Stimulated activated CD8-positive, alpha-beta memory T cell treated with anti-CD3 and anti-CD28 coated beads, Interleukin-4, amount 100 ng/mL, for 24 hours (primary cell): ENCODE measurements around the gene TPD52L2.
"Not testable (repeated sequence)": the region's sequence is repeated elsewhere in the genome, so short reads cannot be mapped to it uniquely, and the experiment has no call there.

ENCODE experiments used
- DNase-seq: peaks from one replicate; pipeline ENCODE4 v3.0.0-alpha.2; 2020; ENCODE audit warnings: low read depth

TPD52L2 gene

DNA sequence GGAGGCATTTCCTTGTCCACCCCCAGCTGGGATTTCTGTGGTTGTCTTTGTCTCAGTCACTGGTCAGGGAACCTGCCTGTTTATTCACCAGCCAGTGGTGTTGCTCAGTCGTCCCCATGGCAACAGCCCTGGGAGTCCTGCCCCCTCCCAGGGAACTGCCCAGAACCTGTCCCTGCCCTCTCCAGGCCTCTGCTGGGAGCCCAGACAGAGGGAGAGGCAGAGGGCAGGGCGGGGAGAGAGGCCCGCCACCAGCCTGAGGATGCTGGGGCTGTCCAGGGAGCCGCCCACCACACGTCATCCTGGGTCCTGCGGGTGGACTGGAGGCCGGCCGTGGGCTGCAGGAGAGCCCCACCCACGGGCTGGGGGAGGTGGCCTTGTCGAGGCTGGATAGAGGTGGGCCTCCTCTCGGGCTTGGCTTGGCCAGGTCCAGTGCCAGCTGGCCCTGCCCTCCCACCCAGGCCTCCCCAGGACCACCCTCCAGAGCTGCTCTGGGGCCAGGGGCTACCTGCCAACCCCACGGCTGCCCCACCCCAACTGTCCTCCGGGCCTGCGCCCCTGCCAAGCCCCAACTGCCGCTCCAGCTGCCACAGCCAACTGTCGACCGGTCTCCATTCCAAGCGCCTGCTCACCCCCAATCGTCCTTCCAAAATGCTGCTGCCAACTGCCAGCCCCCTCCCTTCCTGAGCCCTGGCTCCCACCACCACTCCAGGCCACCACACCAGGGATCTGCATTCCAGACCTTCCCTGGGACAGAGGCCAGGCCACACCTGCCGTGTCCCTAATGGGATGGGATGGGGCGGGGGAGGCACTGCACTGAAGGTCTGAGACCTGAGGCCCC is 29.8 kb upstream of the TPD52L2 start:
- no peak for DNase-seq

DNA sequence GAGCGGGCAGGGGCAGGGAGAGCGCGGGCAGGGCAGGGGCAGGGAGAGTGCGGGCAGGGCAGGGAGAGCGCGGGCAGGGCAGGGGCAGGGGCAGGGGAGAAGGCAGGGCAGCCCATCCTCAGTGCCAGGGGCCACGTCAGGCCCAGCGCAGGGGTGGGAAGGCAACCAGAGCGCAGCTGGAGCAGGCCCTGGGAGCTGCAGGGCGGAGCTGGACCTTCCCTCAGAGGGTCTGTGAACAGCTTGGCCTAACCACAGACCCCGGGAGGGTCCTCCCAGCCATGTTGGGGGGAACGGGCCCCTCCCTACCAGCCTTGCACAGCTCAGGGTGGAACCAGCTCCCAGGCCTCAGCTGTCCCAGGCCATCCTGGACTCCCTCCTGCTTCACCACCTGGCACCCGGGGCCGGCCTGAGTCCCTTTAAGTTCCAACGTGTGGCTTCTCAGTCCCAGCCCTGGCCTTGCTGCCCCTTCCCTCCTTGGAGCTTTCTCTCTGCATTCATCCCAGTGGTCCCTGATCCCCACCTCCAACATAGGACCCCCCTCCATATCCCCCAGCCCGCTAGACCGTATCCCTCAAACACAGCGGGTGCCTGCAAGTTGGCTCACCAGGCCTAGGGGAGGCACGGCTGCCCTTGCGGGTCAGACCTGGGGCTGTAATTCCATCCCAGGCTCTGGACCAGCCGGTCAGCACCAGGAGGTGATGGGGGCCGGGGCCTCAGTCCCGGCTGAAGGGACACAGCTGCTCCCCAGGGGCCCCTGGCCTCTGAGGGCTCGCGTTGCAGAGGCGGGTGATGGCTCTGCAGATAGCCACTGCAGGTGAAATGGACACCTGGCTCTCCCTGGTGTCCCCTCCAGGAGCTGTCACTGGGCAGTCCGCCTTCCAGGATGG is 28.4 kb upstream of the TPD52L2 start:
- no peak for DNase-seq

DNA sequence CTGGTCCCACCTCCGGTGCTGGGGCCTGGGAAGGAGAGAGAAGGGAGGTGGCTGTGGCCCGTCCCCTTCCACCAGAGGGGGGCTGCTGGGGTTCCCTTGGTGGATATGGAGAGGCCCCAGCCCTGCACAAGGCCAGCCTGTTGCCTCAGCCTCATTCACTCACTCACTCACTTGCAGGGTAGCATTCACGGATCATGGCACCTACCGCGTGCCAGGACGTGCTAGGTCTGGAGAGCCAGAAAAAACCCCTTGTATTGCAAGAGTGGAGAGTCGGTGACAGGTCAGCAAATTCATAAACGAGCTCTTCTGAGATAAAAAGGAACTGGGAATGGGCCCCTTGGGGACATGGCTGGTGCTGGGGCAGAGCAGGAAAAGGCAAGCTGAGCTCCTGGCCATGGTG is 27.6 kb upstream of the TPD52L2 start:
- no peak for DNase-seq

DNA sequence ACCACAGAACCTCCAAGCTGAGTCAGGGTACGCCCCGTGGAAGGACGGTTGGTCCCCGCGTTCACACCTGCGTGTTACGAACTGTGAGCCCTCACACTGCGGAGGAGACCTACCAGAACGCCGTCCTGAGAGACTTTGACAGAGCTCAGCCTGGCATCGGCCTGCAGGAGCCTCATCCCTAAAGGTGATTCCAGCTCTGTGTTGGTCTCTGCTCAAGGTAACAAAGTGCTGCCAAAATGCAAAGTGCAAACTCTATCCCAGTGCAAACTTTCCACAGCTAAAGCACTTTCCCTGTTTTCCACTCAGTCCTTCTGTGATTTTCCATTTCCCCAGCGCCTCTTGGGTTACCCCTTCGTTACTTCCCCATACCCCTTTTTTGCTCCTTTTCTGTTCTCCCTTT is 25.4 kb upstream of the TPD52L2 start:
- DNase-seq, result no peak

DNA sequence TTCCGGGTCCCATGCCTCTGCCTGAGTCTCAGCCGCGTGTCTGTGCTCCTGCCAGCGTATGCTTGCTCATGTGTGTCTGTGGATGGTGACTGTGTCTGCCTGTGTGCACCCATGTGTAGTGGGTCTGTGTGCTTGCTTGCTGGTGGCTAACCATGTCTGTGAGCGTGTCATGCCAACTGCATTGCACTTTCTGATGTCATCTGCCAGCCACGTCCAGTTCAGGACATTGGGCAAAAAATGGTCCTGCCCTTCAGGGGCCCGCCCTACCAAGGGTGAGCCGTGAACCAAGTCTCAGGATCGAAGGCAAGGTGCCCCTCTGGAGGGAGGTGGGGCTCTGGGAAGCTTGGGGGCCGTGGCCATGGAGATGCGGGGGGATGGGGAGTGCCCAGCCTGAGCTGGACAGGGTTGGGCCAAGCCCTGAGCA is 24.7 kb upstream of the TPD52L2 start:
- no peak for DNase-seq

DNA sequence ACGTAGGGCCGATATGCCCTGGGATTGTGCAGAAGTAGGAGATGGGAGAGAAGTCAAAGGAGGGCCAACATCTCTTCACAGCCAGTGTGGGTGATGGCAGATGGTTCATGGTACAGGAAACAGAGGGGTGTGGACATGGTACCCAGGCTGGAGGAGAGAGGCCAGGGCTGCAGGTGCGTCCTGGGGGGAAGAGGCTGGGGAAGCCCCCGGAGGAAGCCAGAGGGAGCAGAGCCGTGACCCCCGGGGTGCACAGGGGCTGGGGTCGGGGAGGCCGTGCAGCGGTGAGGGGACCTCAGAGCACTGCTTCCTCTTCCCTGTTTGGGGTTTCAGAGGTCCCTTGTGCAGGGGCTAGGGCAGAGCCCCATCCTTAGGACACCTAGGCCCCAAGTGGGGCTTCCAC is 22.8 kb upstream of the TPD52L2 start:
- no peak for DNase-seq

DNA sequence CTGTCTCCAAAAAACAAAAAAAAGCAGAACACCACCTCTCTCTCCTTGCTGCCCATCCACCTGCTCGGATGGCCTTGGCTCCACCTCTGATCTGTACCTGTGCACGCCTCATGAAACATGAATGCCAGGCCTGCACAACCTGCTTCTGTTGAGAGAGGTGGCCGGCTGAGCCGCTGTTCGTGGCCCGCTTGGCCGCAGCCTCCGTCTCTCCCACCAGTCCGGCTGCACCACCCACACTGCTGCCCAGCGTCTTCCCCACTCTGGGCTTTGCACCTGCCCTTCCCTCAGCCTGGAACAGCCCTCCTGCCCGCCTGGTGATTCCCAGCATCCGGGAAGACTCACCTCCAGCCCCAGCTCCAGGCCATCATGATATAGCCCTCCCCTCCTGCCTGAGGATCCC is 21.8 kb upstream of the TPD52L2 start:
- DNase-seq, result no peak

DNA sequence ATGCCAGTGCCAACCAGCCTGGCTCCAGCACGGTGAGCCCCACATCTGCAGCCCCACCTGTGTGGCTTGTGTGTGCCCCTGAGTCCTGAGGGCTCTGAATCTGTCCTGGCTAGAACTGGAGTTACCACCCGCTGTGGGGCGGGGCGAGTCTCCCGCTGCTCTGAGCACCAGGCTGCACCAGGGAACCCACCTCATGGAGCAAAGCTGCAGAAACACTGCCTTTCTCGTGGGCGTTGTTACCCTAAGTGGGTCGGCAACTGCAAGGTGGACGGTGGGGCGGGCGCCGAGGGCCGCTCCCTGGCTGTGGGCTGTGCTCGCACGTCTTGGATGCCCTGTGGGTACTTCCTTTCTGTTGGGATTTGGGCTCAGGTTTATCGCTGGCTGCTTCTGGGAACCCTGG is 21.3 kb upstream of the TPD52L2 start:
- no peak for DNase-seq

DNA sequence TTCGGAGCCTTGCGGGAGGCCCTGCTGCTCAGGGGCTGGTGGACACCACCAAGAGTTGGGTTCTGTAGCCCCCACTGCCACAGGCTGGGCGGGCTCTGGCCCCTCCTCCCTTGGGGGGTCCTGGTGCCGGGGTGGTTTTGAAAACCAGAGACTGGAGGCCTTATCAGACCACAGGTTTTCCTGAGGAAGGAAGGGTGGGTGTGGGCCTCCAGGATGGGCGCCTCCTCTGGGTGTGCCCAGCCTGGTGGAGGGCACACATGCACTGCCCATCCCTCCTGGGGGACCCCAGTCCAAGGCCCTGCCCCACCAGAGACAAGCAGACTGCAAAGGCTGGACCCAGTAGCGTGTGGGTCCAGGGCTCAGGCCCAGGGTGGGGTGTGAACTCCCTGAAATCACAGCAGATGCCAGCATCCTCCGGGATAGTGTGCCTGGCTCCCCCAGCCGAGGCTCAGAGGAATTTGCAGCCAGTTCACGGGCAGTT is 20.5 kb upstream of the TPD52L2 start:
- no peak for DNase-seq

DNA sequence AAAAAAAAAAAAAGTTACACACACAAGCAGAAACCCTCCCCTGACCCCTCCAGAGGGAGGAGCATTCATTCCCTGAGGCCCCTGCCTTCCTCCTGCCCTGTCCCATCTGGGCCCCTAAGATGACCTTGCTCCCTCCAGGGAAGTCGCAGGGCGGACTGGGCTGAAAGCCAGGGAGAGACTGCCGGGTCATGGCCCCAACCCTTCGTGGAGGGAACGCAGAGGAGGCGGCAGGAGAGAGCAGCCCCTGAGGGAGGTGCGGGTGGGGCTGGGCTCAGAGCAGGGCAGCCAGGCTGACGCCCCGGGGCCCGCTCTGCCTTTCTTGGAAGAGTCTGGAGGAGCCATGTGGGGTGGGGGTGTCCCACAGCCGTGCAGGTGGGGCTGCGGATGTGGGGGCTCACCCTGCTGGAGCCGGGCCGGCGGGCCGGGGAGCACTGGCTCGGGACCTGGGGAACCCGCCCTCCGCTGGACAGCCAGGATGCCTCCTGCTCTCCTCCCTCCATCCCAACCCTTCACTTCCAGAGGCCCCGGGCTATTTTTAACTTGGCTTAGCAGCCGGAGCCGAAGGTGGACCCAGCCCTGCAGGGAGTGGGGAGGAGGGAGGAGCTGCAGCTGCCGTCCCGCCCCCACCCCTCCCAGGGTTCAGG is 18.8 kb upstream of the TPD52L2 start:
- DNase-seq, result no peak

DNA sequence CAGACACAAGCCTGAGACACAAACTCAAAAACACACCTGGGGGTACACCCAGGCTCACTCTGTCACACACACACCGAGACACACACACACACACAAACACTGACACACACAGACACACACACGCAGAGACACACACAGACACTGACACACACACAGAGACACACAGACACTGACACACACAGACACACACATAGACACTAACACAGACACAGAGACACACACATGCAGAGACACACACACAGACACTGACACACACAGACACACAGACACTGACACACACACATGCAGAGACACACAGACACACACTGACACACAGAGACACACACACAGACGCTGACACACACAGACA is 18.2 kb upstream of the TPD52L2 start:
- no peak for DNase-seq

DNA sequence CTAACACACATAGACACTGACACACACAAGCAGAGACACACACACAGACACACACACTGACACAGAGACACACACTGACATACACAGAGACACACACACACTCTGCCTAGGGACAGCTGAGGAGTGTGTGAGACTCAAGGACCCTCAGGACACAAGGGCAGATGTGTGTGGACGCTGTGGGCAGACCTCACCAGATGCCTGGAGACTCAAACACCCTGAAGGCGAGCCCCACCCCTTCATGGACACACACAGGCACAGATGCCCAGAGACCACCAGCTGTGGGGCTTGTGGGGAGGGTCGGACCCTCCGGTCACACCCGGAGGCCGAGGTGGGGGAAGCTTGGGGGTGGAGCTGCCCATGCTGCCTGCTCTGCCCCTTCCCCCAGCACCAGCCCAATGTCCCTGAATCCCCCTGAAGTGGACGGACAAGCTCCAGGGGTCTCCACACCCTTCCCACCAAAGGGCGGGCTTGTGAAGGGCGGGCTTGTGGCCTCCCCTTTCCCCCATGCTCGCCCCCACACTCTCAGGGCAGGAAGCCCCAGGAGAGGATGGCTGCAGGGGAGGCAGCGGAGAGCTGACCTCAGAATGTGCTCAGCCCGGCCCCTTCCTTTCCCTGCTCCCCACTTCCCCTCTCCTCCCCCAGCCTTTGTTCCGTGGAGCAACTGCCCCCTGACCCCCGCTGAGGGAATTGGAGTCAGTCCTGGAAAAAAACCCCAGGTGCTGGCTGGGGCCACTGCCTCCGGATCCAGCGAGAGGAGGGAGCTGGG is 17.6 kb upstream of the TPD52L2 start:
- no peak for DNase-seq

DNA sequence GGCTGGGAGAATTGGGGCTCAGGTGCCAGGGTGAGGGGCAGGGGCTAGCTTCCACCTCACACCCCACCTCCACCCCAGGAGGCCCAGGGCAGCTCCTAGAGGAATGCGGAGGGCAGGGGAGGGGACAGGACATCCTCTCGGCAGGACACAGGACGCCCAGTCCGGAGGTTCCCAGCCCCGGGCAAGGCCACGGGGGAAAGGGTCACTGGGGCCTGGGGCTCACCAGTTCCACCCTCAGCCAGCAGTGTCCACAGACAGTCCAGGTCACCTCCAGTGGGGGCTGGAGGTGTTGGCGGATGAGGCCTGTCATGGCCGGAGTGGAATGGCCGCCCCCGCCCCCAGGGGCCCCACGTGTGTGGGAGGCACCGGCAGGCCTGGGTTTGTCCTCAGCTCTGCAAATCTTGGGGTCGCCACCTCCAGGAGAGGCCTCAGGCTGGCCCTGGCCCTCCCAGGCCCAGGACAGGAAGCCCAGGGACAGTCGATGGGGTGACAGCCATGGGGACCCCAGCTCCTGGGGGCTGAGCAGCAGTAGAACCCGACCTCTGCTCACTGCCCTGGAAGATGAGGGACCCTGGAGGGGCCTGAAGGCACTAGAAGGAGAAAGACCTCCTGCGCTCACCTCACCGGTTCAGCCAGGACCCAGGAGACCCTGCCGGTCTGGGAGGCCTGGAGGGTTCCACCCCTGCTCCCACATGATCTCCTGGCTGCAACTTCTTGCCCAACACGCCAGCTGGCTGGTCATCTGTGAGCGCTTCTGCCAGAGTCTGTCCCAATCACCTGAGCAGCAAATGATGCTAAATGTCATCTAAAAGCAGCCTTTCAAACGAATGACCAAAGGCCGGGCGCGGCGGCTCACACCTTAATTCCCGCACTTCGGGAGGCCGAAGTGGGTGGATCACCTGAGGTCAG is 16.8 kb upstream of the TPD52L2 start:
- DNase-seq, result no peak

DNA sequence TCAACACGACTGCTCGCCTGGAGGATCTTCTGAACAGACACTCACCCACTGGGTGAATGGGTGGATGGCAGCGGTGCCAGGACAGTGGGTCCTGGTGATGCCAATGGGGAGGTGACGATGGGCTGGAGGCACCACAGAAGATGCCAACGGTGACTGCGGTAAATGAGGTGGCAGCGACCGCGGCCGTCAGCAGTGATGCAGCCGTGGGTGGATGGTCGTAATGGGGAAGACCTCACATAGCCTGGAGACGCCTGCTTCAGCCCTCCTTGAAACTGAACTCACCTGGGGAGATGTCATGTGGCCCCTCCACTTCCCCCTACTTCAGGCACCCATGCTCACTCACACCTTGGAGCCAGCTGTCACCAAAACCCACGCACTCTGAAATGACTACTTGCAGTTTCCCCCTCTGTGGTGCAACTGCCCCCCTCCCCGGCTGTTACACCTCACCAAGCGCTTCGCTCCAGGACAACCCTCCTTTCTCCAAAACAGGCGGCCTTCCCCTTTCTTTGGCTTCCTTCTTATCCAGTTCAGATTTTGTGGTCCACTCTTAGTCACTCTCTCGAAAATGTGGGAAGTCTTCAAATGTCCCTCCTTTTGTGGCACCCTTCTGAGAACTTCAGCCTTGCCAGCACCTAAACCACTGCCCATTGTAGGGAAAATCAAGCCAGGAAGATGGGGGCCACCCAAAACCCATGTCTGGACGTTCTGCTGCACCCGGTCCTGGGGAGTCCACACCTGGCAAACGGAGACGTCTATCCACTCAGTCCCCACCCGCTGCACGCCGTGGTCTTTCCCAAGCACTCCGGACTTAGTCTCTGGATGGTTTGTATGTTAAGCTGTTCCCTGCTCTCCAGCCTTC is 14.2 kb upstream of the TPD52L2 start:
- DNase-seq, result no peak

DNA sequence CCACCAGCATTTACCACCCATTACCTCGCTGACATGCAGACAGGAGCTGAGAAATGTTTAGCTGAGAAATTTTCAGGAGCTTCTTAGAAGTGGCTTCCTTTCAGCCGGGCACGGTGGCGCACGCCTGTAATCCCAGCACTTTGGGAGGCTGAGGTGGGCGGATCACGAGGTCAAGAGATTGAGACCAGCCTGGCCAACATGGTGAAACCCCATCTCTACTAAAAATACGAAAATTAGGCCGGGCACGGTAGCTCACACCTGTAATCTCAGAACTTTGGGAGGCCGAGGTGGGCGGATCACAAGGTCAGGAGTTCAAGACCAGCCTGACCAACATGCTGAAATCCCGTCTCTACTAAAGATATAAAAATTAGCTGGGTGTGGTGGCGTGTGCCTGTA is 13.5 kb upstream of the TPD52L2 start:
- not testable (repeated sequence) for DNase-seq

DNA sequence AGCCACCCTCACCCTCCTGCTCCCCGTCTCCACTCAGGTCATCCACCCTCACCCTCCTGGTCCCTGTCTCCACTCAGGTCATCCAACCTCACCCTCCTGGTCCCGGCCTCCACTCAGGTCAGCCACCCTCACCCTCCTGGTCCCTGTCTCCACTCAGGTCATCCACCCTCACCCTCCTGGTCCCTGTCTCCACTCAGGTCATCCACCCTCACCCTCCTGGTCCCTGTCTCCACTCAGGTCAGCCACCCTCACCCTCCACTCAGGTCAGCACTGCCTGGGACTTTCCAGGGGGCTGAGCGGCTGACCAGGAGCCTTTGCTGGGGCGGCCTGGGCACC is 11.4 kb upstream of the TPD52L2 start:
- DNase-seq, result not testable (repeated sequence)

DNA sequence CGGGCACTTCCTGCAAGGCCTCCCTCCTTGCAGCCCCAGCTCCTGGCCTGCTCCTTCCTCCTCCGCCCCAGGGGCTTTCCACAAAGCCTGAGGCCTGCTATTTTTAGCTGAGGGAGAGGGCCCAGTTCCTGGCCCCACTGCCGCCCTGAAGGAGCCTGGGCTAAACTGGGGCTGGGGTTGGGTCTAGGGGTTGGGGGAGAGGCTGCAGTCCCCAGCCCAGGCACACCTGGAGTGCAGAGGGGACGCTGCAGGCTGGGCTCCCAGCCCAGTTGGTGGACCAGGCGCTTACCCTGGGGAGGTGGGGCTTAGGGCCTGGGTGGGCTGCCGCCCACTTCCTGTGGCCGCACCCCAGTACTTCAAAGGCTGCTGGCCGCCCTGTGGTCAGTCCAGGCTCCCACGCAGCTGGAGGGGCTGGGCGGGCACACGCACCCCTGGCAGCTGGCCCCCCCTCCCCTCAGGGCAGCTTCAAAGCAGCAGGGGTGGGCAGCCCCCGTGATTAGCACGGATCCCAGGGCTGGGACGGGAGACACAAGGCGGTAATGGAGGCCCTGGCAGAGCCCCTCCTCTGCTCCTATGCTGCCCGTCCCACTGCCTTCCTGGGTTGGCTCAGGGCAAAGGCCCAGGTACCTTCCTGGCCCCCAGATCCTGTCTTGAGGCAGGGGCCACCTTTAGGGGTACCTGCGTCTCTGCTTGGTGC is 10.9 kb upstream of the TPD52L2 start:
- no peak for DNase-seq

DNA sequence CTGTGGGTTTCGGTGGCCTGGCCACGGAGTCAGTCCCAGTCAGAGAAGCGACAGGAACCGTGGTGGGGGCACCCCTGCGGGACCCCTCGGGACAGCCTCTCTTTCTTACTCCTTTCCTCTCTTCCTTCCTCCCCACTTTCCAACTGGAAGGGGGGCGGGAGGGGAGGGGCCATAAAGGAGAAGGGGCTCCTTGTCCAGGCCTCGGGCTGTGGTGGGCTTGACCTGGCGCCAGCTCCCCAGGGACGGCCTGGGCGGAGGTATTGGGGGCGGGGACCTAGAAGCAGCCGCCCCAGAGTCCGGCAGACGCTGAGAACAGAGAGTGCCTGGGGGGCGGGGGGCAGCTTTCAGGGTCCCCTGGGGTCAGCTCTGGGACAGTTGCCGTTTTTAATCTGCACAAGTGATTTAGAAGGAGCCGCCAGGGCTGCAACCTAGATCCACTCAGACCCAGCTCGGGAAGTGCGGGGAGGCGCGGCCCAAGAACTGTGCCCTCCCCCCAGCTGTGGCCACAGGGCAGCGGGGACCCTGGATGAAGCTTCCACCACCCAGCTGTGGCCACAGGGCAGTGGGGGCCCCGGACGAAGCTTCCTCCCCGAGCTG is 10.2 kb upstream of the TPD52L2 start:
- no peak for DNase-seq
